Stimulated activated CD8-positive, alpha-beta memory T cell treated with anti-CD3 and anti-CD28 coated beads, Interleukin-7, amount 100 ng/mL, for 48 hours (primary cell): ENCODE measurements around the gene COLEC11.

ENCODE experiments used
- DNase-seq, 2 donors: peaks; one replicate each; pipeline ENCODE4 v3.0.0-alpha.2; 2020; ENCODE audit warnings: low read depth in 1 of 2; ENCODE audit errors: extremely low read depth in 1 of 2

Gene COLEC11

GRCh38 chr2:3637311-3637675, 42.4 kb downstream of the COLEC11 start:
- DNase-seq, result no peak

GRCh38 chr2:3637692-3638455, 43.0 kb downstream of the COLEC11 start:
- DNase-seq, result no peak

- no peak for DNase-seq
Measured at GRCh38 chr2:3638456-3638810, 43.5 kb downstream of the COLEC11 start.

GRCh38 chr2:3639015-3639630, 44.2 kb downstream of the COLEC11 start:
- DNase-seq, result no peak

GRCh38 chr2:3639653-3640052, 44.7 kb downstream of the COLEC11 start:
- no peak for DNase-seq

- no peak for DNase-seq
Measured at GRCh38 chr2:3641181-3641580, 46.3 kb downstream of the COLEC11 start.

- DNase-seq, result no peak
Measured at GRCh38 chr2:3641841-3642421, 47.0 kb downstream of the COLEC11 start.

GRCh38 chr2:3642521-3643215, 47.8 kb downstream of the COLEC11 start:
- no peak for DNase-seq

GRCh38 chr2:3643371-3644245, 48.7 kb downstream of the COLEC11 start:
- DNase-seq, result no peak

GRCh38 chr2:3644246-3644525, 49.3 kb downstream of the COLEC11 start:
- DNase-seq, result no peak

GRCh38 chr2:3644891-3645605, 50.1 kb downstream of the COLEC11 start:
- DNase-seq, result no peak

- no peak for DNase-seq
Measured at GRCh38 chr2:3645745-3646389, 51.0 kb downstream of the COLEC11 start.

GRCh38 chr2:3646446-3646845, 51.5 kb downstream of the COLEC11 start:
- no peak for DNase-seq

- DNase-seq, result no peak
Measured at GRCh38 chr2:3647246-3647645, 52.3 kb downstream of the COLEC11 start.

GRCh38 chr2:3647831-3648651, 53.1 kb downstream of the COLEC11 start:
- DNase-seq, result no peak

GRCh38 chr2:3648652-3649177, 53.8 kb downstream of the COLEC11 start:
- no peak for DNase-seq

- no peak for DNase-seq
Measured at GRCh38 chr2:3649581-3649980, 54.7 kb downstream of the COLEC11 start.

GRCh38 chr2:3650140-3650920, 55.4 kb downstream of the COLEC11 start:
- no peak for DNase-seq
